ENCODE data around the gene C5orf34. TPM values are rescaled to one million over a fixed set of nuclear protein-coding genes. Genes with fewer than 3 reads are reported as not detected.
A peak's percentile ranks its signal among the peaks of the same experiment; 100 is the strongest.
"Not testable (repeated sequence)": the region's sequence is repeated elsewhere in the genome, so short reads cannot be mapped to it uniquely, and the experiment has no call there.

The C5orf34 gene
- polyA plus RNA-seq, 5 donors: 4.3 to 11.9 (median 8.1) TPM

GRCh38 chr5:43520615-43521014 lies 5.7 kb upstream of the C5orf34 start:
- DNase-seq: no peak

DNA sequence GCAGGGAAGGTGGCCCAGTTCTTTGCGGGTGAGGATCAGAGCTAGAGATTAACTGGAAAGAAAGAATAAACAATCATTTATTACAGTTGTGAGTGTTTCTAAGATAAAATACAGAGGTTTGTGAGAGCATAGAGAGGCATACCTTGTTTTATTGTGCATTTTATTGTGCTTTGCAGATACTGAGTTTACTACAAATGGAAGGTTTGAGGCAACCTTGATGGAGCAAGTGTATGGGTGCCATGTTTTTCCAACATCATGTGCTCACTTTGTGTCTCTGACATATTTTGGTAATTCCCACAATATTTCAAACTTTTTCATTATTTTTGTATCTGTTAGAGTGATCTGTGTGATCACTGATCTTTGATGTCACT lies 715 bp upstream of the C5orf34 start:
- no peak for DNase-seq

- DNase-seq: no peak
Observed at GRCh38 chr5:43514471-43514815, 505 bp downstream of the C5orf34 start.

DNA sequence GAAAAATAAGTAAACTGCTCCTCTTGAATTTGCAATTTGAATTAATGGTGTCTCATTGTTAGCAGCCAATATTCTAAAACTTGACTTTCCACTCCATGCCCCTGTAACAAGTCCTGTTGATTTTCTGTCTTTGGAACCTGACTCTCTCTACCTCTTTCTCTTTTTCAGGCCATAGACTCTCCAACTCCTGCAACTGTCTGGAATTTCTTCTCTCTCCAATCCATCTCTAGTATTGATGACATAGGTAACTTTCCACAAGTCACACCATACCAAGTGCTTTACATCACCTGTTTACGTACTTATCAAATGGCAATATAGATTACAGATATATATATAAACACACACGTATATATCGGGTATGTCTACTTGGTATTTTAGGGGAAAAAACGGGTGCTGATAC lies 923 bp downstream of the C5orf34 start:
- DNase-seq: no peak

DNA sequence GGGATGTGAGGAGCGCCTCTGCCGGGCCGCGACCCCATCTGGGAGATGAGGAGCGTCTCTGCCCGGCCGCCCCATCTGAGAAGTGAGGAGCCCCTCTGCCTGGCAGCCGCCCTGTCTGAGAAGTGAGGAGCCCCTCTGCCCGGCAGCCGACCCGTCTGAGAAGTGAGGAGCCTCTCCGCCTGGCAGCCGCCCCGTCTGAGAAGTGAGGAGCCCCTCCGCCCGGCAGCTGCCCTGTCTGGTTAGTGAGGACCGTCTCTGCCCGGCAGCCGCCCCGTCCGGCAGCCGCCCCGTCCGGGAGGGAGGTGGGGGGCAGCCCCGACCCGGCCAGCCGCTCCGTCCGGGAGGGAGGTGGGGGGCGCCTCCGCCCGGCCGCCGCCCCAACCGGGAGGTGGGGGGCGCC lies 3.9 kb downstream of the C5orf34 start:
- not testable (repeated sequence) for DNase-seq

DNA sequence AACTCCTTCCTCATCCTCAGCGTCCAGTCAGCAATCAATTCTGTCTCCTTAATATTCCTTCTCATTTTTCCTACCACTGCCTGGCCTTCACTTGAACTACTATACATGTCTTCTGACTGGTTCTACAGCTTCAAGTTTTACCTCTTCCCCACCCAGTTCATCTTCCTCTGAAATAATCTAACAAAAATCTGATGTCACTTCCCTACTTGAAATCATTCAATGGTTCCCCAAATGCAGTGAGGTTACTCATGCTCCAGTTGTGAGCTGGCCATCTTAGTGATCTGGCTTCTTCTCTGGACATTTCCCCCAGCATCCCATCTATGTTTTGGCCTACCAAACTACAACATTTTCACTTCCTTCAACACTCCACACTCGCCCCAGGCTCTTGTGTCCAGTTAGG lies 16.4 kb downstream of the C5orf34 start:
- no peak for DNase-seq

- no peak for DNase-seq
Observed at GRCh38 chr5:43497311-43498104, 17.4 kb downstream of the C5orf34 start.

- no peak for DNase-seq
Observed at GRCh38 chr5:43491326-43491725, 23.6 kb downstream of the C5orf34 start.

DNA sequence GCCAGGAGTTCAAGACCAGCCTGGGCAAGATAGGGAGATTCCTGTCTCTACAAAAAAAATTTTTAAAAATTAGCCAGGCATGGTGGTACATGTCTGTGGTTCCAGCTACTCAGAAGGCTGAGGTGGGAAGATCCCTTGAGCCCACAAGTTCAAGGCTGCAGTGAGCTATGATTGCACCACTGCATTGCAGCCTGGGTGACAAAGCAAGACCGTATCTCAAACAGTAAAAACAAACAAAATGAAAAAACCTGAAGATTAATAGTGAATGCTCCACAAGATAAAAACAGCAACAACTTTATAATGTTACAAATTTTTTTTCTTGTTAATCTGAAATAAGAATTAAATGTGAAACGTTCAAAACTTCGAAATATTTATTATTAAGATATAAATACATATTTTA lies 28.6 kb downstream of the C5orf34 start:
- DNase-seq: no peak

GRCh38 chr5:43485406-43485805 lies 29.5 kb downstream of the C5orf34 start:
- no peak for DNase-seq

DNA sequence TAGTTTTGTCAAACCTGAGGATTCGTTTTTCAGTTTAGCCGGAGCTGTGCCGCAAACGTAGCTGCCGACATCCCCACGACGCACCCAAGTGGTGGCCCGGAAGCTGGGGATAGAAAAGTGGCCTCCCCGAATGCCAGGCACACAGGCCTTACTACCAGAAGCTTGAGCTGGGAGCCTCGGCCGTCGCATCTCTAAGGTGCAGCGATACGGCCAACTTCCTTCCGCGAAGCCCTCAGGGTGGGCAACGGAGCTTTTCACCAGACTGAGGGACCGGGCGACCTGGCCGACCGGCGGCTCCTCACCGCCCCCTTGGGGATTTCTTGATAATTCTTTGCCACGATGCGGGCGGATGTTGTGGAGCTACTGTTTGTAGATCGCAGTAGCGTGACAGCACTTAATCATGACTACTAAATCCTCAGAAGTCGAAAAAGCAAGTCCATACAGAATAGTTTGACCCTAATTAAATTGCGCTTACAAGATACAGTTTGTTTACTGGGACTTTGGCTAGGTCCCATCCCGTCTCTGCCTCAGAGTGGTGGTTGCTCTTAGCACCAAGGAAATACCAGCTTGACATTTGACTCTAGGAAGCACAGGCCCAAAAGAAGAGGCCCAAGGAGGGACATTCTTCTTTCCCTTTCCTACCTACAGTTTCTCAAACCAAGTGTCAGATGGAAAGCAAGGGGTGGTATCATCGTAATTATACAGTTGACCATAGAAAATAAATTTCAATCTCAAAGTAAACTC lies 30.7 kb downstream of the C5orf34 start:
- DNase-seq: peak; percentile 87 to 90

DNA sequence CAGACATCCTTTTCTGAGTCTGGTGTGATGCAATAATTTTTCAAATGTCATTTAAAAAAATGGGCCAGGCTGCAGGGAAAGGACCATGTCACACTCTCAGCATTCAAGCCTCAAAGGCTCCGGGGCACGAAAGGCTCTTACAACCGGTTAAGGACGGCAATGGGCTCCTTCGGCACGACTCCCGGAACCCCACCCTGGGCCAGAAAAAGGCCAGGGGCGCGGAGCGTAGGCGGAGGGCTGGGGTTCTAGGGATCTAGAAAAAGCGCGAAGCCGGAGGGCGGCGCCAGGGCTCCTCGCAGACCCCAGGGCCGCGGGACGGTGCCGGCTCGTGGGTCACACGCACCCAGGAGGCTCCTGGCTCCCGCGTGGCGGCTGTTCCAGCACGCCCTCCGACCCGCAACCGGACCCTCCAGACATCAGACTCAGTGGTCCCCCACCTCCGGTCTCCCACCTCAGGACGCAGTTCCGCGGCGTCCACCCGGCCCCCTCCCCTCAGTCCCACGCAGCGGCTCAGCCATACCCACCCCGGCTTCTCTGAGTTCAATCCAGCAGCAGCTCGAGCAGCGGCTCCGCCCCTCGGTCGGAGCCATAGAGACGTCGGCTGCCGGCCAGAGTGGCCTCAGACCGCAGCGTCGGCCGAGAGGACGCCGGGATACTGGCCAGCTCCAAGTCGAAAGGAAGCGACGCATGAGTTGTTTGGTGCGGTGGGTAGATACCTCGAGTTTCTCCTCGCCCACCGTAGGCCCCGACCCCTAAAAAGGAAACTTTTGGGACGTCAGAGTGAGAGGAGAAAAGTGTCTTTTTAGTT lies 31.4 kb downstream of the C5orf34 start, which contains the start of gene TMEM267:
TSS of gene TMEM267 (minus strand) at position 568 of the 808 bp plus-strand sequence. CDS start 29,896 bp downstream, outside the sequence.
- peak; percentile 96 for DNase-seq

- DNase-seq: peak in 1 of 2 donors; percentile 1
Observed at GRCh38 chr5:43482490-43483297, 32.3 kb downstream of the C5orf34 start.

DNA sequence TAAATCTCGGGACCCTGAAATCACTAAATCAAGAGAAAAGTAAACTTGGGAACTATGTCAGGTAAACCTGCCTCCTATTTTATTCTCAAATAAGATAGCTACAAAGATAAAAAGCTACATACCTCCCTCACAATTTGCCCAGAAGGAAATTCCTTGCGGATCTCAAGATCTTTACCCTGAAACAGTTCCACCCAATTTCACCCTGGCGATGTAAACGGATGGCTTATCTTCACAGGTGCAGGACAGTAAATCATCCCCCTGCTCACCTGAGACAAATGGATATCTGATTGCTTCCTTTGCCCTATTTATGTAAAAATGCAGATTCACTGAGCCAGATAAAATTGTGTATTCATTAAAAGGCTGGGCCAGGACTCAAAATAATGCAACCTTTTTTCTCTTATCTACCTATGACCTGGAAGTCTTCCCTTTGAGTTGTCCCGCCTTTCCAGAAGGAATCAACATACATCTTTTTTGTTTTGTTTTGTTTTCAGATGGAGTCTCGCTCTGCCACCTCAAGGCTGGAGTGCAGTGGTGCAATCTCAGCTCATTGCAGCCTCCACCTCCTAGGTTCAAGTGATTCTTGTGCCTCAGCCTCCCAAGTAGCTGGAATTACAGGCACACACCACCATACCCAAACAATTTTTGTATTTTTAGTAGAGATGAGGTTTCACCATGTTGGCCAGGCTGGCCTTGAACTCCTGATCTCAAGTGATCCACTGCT lies 45.1 kb downstream of the C5orf34 start:
- no peak for DNase-seq

GRCh38 chr5:43467100-43467499 lies 47.8 kb downstream of the C5orf34 start:
- no peak for DNase-seq

- DNase-seq: not testable (repeated sequence)
Observed at GRCh38 chr5:43465455-43465854, 49.5 kb downstream of the C5orf34 start.

GRCh38 chr5:43461066-43461465 lies 53.9 kb downstream of the C5orf34 start:
- DNase-seq: no peak

GRCh38 chr5:43456556-43456955 lies 58.4 kb downstream of the C5orf34 start:
- DNase-seq: no peak

DNA sequence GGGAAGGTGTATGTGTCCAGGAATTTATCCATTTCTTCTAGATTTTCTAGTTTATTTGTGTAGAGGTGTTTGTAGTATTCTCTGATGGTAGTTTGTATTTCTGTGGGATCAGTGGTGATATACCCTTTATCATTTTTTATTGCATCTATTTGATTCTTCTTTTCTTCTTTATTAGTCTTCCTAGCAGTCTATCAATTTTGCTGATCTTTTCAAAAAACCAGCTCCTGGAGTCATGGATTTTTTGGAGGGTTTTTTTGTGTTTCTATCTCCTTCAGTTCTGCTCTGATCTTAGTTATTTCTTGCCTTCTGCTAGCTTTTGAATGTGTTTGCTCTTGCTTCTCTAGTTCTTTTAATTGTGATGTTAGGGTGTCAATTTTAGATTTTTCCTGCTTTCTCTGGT lies 73.4 kb downstream of the C5orf34 start:
- DNase-seq: not testable (repeated sequence)

GRCh38 chr5:43437062-43437660 lies 77.8 kb downstream of the C5orf34 start:
- DNase-seq: no peak

All from right lung (tissue), 5 donors.